HEK293T (cell line): ENCODE measurements around the gene IDE.
"Not testable (repeated sequence)": the region's sequence is repeated elsewhere in the genome, so short reads cannot be mapped to it uniquely, and the experiment has no call there.

Source experiments
- CTCF ChIA-PET: fragments of 350-600 bp; formaldehyde crosslinking; extraction: SDS; loops from one replicate; lab custom pipeline; 2021; ENCODE audit warnings: antibody characterized with exemption, inconsistent platforms; lab: Yijun Ruan, JAX
- POLR2A ChIA-PET: fragments of 350-600 bp; formaldehyde crosslinking; extraction: SDS; loops from one replicate; lab custom pipeline; 2020; ENCODE audit warnings: antibody characterized with exemption, inconsistent platforms; lab: Yijun Ruan, JAX
- DNase-seq: peaks from one replicate; pipeline ENCODE4 v3.0.0; 2012; ENCODE audit warnings: mixed read lengths; ENCODE audit errors: extremely low spot score
- ARNT ChIP-seq: fragments of 450-650 bp; IDR thresholded peaks from 2 replicates; pipeline ENCODE4 v1.6.1; 2017; ENCODE audit warnings: mild to moderate bottlenecking
- BHLHE40 ChIP-seq: fragments of 450-650 bp; IDR thresholded peaks from 2 replicates; pipeline ENCODE4 v1.6.1; 2016; ENCODE audit warnings: mild to moderate bottlenecking, moderate library complexity, borderline replicate concordance
- CTBP1 ChIP-seq: fragments of 450-650 bp; IDR thresholded peaks from 2 replicates; pipeline ENCODE4 v1.6.1; 2016; ENCODE audit warnings: borderline replicate concordance
- ELF4 ChIP-seq: fragments of 450-650 bp; IDR thresholded peaks from 2 replicates; pipeline ENCODE4 v1.6.1; 2017; ENCODE audit warnings: antibody characterized with exemption
- FOXA1 ChIP-seq: fragments of 450-650 bp; IDR thresholded peaks from 2 replicates; pipeline ENCODE4 v1.6.1; 2016; ENCODE audit warnings: mild to moderate bottlenecking
- FOXK2 ChIP-seq: fragments of 450-650 bp; IDR thresholded peaks from 2 replicates; pipeline ENCODE4 v1.6.1; 2016; ENCODE audit warnings: mild to moderate bottlenecking
- FOXM1 ChIP-seq: fragments of 450-650 bp; IDR thresholded peaks from 2 replicates; pipeline ENCODE4 v1.6.1; 2017; ENCODE audit warnings: mild to moderate bottlenecking, borderline replicate concordance
- HDGF ChIP-seq: fragments of 450-650 bp; IDR thresholded peaks from 2 replicates; pipeline ENCODE4 v1.6.1; 2017; ENCODE audit warnings: antibody characterized with exemption, borderline replicate concordance
- L3MBTL2 ChIP-seq: fragments of 450-650 bp; conservative IDR thresholded peaks from 2 replicates; pipeline ENCODE4 v1.6.1; 2016; ENCODE audit warnings: mild to moderate bottlenecking
- LEF1 ChIP-seq: fragments of 450-650 bp; IDR thresholded peaks from 2 replicates; pipeline ENCODE4 v1.6.1; 2017; ENCODE audit warnings: mild to moderate bottlenecking, borderline replicate concordance
- NFRKB ChIP-seq: fragments of 450-650 bp; IDR thresholded peaks from 2 replicates; pipeline ENCODE4 v1.6.1; 2016; ENCODE audit warnings: mild to moderate bottlenecking, moderate library complexity
- SP1 ChIP-seq: fragments of 450-650 bp; IDR thresholded peaks from 2 replicates; pipeline ENCODE4 v1.6.1; 2017
- SUZ12 ChIP-seq: fragments of 450-650 bp; IDR thresholded peaks from 2 replicates; pipeline ENCODE4 v1.6.1; 2016; ENCODE audit warnings: mild to moderate bottlenecking
- TARDBP ChIP-seq: fragments of 450-650 bp; IDR thresholded peaks from 2 replicates; pipeline ENCODE4 v1.6.1; 2016
- ZNF384 ChIP-seq: fragments of 450-650 bp; IDR thresholded peaks from 2 replicates; pipeline ENCODE4 v1.6.1; 2016
- TF ChIP-seq, protein P1 (sequence below): fragments of 450-650 bp; IDR thresholded peaks from 2 replicates; pipeline ENCODE4 v1.6.1; 2016

The IDE gene

DNA sequence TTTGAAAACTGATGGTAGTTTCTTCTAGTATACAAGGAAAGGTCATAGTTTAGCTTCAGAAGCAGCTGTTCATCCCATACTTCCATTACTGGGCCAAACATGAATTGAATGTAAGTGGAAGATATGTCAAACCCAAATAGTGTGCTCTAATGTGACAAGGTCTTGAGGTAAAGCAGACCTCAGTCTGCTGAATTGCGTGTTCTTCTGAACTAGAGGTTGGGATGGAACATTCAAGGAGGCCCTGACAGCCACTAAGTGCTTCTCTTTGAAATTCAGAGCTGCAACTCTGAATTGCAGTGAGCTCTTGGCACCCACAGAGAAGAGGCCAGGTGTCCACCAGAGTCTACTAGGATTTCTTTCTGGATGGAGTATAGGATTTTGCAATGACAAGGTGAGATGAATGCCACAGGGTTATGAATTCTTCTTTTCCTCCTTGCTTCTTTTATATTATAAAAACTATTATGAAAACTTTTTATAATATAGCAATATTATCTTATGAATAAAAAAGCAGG lies 98.5 kb downstream of the IDE start:
- POLR2A ChIA-PET, result no interaction called here
- no peak for TF ChIP-seq BHLHE40
- no peak for TF ChIP-seq TARDBP
- TF ChIP-seq HDGF, result no peak
- TF ChIP-seq SUZ12, result no peak
- TF ChIP-seq NFRKB, result no peak
- no peak for TF ChIP-seq FOXA1
- TF ChIP-seq FOXK2, result no peak
- no peak for TF ChIP-seq ARNT
- TF ChIP-seq LEF1, result no peak
- TF ChIP-seq CTBP1, result no peak
- TF ChIP-seq L3MBTL2, result no peak
- no peak for TF ChIP-seq SP1
- TF ChIP-seq, protein P1, sequence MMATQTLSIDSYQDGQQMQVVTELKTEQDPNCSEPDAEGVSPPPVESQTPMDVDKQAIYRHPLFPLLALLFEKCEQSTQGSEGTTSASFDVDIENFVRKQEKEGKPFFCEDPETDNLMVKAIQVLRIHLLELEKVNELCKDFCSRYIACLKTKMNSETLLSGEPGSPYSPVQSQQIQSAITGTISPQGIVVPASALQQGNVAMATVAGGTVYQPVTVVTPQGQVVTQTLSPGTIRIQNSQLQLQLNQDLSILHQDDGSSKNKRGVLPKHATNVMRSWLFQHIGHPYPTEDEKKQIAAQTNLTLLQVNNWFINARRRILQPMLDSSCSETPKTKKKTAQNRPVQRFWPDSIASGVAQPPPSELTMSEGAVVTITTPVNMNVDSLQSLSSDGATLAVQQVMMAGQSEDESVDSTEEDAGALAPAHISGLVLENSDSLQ, result no peak
- TF ChIP-seq ELF4, result no peak
- TF ChIP-seq FOXM1, result no peak
- TF ChIP-seq ZNF384, result no peak
- no peak for DNase-seq
- CTCF ChIA-PET, result interaction anchor here (1.1 kb wide), 1 partner anchor 11 kb away, joined by 3 read pairs; no protein-coding TSS in a partner anchor

DNA sequence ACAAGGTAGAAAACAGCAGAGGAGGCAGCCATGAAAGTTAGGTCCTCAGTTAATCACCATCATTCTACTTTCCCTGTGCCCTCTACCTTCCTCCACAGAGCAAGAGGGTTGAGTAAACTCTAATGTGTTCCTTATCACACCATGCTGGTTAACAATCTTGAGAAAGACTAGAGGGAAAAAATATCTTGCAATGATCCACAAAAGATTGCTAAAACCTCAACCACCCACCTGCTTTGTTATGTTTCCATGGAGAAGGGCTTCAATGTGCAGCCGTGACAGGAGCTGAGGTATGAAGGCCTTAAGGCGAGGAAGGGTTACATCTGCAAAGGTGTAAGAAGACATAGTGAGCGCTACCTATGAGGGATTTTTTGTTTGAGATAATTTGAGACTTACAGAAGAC lies 103.9 kb downstream of the IDE start:
- POLR2A ChIA-PET, result no interaction called here
- CTCF ChIA-PET, result no interaction called here
- TF ChIP-seq ZNF384, result no peak
- DNase-seq, result no peak

DNA sequence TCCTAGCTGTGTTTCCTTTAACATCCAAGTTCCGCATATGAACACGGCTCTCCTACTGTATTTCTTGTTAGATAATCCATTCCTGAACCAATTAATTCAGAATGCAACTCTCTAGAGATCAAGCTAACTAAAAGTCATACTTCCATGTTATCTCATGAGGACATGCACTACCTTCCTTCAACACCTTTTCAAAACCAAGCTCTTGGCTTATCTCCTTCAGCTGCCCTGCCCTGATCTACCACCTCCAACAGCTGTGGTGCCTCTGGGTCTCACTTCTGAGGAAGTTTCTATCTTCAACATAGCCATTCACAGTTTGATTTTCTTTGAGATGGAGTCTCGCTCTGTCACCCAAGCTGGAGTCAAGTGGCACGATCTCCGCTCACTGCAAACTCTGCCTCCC lies 109.5 kb downstream of the IDE start:
- ChIA-PET CTCF (interaction anchor here (0.9 kb wide), 2 partner anchors 12 to 163 kb away, joined by 3 read pairs; no protein-coding TSS in a partner anchor), POLR2A (no interaction called here)
- no peak for TF ChIP-seq ZNF384
- DNase-seq, result no peak

DNA sequence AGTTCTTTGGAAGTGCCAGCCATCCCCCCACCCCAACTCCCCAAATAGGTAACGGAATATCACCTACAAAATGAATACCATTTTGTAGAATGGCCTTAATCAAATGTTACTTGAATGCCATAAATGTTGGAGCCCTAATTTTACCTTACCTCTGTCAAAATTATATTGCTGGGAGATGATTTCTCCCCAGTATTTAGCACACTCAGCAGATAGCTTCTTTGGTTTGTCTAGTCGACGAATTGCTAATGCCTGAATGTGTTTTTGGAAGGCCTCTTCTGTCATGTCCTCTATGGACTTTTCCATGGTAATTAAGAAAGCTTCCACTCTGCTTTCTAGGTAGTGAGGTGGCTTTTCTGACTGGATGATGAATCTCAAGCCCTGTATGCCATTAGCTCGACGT lies 110.3 kb downstream of the IDE start:
- ChIA-PET POLR2A (no interaction called here), CTCF (interaction anchor here (0.9 kb wide), 1 partner anchor 163 kb away, joined by 3 read pairs; no protein-coding TSS in a partner anchor)
- DNase-seq, result no peak
- TF ChIP-seq ZNF384 (no peak), CTBP1 (no peak), L3MBTL2 (no peak), NFRKB (no peak), TARDBP (no peak), ARNT (no peak), ELF4 (no peak), BHLHE40 (no peak), FOXA1 (no peak)

DNA sequence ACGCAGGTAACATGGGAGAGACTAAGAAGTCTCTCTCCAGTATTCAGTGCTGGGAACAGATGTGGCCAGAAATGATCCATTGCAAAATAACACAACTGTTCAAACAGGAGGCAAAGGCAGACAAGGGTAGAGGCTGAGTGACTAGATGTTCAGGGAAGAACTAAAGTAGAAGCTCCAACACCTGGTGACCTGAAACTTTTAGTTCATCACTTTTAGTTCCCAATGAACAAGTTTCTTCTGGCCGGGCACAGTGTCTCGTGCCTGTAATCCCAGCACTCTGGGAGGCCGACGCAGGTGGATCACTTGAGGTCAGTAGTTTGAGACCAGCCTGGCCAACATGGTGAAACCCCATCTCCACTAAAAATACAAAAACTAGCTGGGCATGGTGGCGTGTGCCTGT lies 118.9 kb downstream of the IDE start:
- DNase-seq, POLR2A ChIA-PET: not testable (repeated sequence)
- CTCF ChIA-PET, result interaction anchor here (0.7 kb wide), 1 partner anchor 257 kb away, joined by 4 read pairs; no protein-coding TSS in a partner anchor

DNA sequence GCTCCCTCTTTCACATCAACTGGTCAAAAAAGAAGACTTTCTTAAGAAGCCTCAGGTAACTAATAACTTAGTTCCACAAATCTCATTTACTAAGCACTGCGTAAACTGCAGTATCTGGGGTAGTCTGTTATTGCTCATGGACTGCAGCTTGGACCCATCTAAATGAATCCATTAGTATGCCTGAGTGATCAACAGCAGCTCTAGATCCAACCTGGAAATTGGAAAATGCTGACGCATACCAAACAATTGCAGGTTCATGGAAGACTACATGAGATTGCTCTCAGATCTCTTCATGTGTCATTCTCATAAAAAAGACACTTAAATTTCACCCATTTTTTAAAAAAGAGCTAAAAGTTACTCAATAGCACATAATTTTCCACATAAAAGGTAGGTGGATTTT lies 121.6 kb downstream of the IDE start:
- POLR2A ChIA-PET, result no interaction called here
- DNase-seq, result no peak
- TF ChIP-seq CTBP1 (no peak), ARNT (no peak), L3MBTL2 (no peak)
- TF ChIP-seq, protein P1, result no peak
- CTCF ChIA-PET, result no interaction called here

DNA sequence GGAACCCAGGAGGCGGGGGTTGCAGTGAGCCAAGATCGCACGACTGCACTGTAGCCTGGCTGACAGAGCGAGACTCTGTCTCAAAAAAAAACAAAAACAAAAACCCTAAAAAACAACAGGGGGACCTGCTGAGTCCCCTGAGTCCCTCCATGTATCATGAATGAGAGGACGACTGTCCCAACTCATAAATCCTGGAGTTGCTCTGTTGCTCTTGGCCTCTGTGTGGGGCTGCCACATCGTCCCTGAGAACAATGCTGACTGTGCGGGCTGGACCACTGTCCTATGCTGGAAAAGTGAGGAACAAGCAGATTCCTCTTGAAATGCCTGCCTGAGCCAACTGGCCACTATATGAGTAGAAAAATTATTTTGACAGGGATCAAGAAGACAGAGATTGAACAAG lies 122.5 kb downstream of the IDE start:
- POLR2A ChIA-PET, result interaction anchor here (0.6 kb wide), 1 partner anchor 42 kb away, joined by 3 read pairs; no protein-coding TSS in a partner anchor
- TF ChIP-seq FOXA1 (no peak), BHLHE40 (no peak), L3MBTL2 (no peak), HDGF (no peak), ZNF384 (no peak)
- CTCF ChIA-PET, result no interaction called here
- no peak for DNase-seq

DNA sequence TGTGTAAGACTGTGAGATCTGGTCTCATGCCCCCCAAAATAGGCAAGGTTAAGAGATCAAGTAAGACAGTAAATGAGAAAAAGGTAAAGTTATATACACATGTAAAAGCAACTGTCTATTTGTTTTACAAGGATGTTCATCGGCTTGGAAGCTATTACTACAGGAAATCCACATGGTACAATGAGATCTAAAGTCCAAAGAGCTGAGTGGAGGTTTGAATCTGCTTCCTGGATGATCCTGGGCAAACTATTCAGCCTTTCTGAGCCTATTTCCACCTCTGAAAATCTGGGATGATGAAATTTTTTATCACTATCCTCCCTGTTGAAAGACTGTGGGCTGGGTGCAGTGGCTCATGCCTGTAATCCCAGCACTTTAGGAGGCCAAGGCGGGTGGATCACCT lies 123.0 kb downstream of the IDE start:
- TF ChIP-seq BHLHE40, result no peak
- TF ChIP-seq ZNF384, result no peak
- TF ChIP-seq CTBP1, result no peak
- TF ChIP-seq ARNT, result no peak
- TF ChIP-seq HDGF, result no peak
- TF ChIP-seq L3MBTL2, result no peak
- TF ChIP-seq ELF4, result no peak
- no peak for TF ChIP-seq FOXA1
- no peak for TF ChIP-seq TARDBP
- TF ChIP-seq SUZ12, result no peak
- ChIA-PET CTCF (no interaction called here), POLR2A (interaction anchor here (0.6 kb wide), 1 partner anchor 41 kb away, joined by 3 read pairs; no protein-coding TSS in a partner anchor)
- DNase-seq, result no peak
